PC-9 (cell line): Measurements from ENCODE around the gene MFAP2. TPM values are rescaled to one million over a fixed set of nuclear protein-coding genes. Genes with fewer than 3 reads are reported as not detected.

Experiments used
- BruUV-seq: library from RNA; stranded (reverse); fragments of 400-500 nt; replicated peaks from 2 replicates; lab custom pipeline; 2021; lab: Mats Ljungman, UMichigan
- CTCF ChIA-PET: fragments of 300-600 bp; sonication (Branson Sonifier 250); formaldehyde crosslinking; loops from one replicate; lab custom pipeline; 2022; ENCODE audit warnings: antibody characterized with exemption; lab: Charles Lee
- POLR2A ChIA-PET: fragments of 300-600 bp; sonication (Branson Sonifier 250); formaldehyde crosslinking; loops from one replicate; lab custom pipeline; 2022; ENCODE audit warnings: antibody characterized with exemption; ENCODE audit not compliant: unreplicated experiment; lab: Charles Lee
- DNase-seq, 2 experiments: peaks; one replicate each; pipeline versions ENCODE4 v3.0.0 to v3.0.0-alpha.2; 2015 to 2022; ENCODE audit warnings: mixed read lengths in 1 of 2
- H2AFZ ChIP-seq: fragments of 200-600 bp; sonication (generic); 2 replicates; pipeline ENCODE4 v1.8.1; 2017; ENCODE audit warnings: antibody characterized with exemption
- H3F3A ChIP-seq: fragments of 200-600 bp; sonication (generic); 2 replicates; pipeline ENCODE4 v1.8.1; 2017; ENCODE audit warnings: antibody characterized with exemption, mild to moderate bottlenecking, low read depth; ENCODE audit not compliant: insufficient read depth
- H3K27ac ChIP-seq: fragments of 200-600 bp; sonication (generic); 2 replicates; pipeline ENCODE4 v1.6.1; 2016; ENCODE audit warnings: mixed run types
- H3K27me3 ChIP-seq: fragments of 200-600 bp; sonication (generic); 2 replicates; pipeline ENCODE4 v1.6.1; 2016; ENCODE audit warnings: low read depth, mixed run types; ENCODE audit not compliant: insufficient read depth
- H3K36me3 ChIP-seq: fragments of 200-600 bp; sonication (generic); 2 replicates; pipeline ENCODE4 v1.6.1; 2016; ENCODE audit warnings: low read depth, mixed run types
- H3K4me1 ChIP-seq: fragments of 200-600 bp; sonication (generic); replicated peaks from 2 replicates; pipeline ENCODE4 v1.6.1; 2016; ENCODE audit warnings: mixed run types; ENCODE audit not compliant: insufficient read depth
- H3K4me2 ChIP-seq: fragments of 200-600 bp; sonication (generic); 2 replicates; pipeline ENCODE4 v1.6.1; 2017; ENCODE audit warnings: mixed run types
- H3K4me3 ChIP-seq: fragments of 200-600 bp; sonication (generic); 2 replicates; pipeline ENCODE4 v1.6.1; 2016; ENCODE audit warnings: mixed run types
- H3K79me2 ChIP-seq: fragments of 200-600 bp; sonication (generic); 2 replicates; pipeline ENCODE4 v1.6.1; 2017; ENCODE audit warnings: low read depth, mixed run types
- H3K9me2 ChIP-seq: fragments of 200-600 bp; sonication (generic); 2 replicates; pipeline ENCODE4 v1.8.1; 2017; ENCODE audit warnings: mild to moderate bottlenecking; ENCODE audit not compliant: insufficient read depth
- H3K9me3 ChIP-seq: fragments of 200-600 bp; sonication (generic); 2 replicates; pipeline ENCODE4 v1.8.1; 2016; ENCODE audit warnings: low read depth; ENCODE audit not compliant: insufficient read depth
- H4K20me1 ChIP-seq: fragments of 200-600 bp; sonication (generic); 2 replicates; pipeline ENCODE4 v1.8.1; 2017; ENCODE audit not compliant: insufficient read depth
- EZH2 ChIP-seq: fragments of 200-600 bp; sonication (generic); IDR thresholded peaks from 2 replicates; pipeline ENCODE4 v1.8.0; 2017; ENCODE audit warnings: antibody characterized with exemption, low read depth
- intact Hi-C: fragments of 100-400 bp; cut with micrococcal nuclease; formaldehyde crosslinking; loops from one replicate; pipeline ENCODE4 v1.10.0; 2022; ENCODE audit not compliant: unreplicated experiment
- total RNA-seq: library from RNA; stranded (reverse); gene quantifications from 2 replicates; pipeline ENCODE4 v1.2.3, GENCODE V29; 2021
- TF ChIP-seq, protein P1 (sequence below): fragments of 200-600 bp; sonication (generic); conservative IDR thresholded peaks from 2 replicates; pipeline ENCODE4 v1.6.1; 2017; ENCODE audit warnings: mixed run types, antibody characterized with exemption, mild to moderate bottlenecking, moderate library complexity

Gene MFAP2
- total RNA-seq, 1 experiment from 2014 or later = 6.3 TPM

DNA sequence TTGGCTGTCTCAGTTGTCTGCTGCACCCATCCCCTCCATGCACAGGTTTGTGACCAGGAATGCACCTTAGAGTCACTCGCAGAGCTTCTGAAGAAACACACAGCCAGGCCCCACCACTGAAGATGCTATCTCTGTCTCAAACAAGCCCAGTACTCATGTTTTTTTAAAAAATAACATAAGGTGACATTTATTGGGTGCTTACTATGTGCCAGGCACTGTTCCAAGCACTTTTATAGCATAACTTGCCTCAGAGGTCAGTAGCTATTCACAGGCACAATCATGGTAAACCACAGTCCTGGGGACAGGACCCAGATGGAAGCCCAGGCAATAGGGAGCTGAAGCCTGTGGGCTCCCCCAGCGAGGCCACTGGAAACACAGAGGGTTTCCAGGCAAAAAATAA lies 40.1 kb upstream of the MFAP2 start:
- Histone ChIP-seq H3K4me1 (no peaks in the 10 kb centered on the region), H3K4me3 (no peak overlapping the region), H3K27ac (no peak overlapping the region), H2AFZ (no peak overlapping the region), H3F3A (no peaks in the 10 kb centered on the region; the same call in 1 of the 2 replicates), H3K9me3 (no peaks in the 10 kb centered on the region), H4K20me1 (no peaks in the 10 kb centered on the region), H3K9me2 (no peaks in the 10 kb centered on the region), H3K36me3 (no peaks in the 10 kb centered on the region), H3K4me2 (no peak overlapping the region), H3K79me2 (no peaks in the 10 kb centered on the region), H3K27me3 (no peaks in the 10 kb centered on the region)
- no TSS peak for BruUV-seq
- no peak for DNase-seq
- ChIA-PET POLR2A (no interaction called here), CTCF (no interaction called here)
- intact Hi-C loops = no loop called here
- TF ChIP-seq EZH2 = no peak
- TF ChIP-seq, protein P1, sequence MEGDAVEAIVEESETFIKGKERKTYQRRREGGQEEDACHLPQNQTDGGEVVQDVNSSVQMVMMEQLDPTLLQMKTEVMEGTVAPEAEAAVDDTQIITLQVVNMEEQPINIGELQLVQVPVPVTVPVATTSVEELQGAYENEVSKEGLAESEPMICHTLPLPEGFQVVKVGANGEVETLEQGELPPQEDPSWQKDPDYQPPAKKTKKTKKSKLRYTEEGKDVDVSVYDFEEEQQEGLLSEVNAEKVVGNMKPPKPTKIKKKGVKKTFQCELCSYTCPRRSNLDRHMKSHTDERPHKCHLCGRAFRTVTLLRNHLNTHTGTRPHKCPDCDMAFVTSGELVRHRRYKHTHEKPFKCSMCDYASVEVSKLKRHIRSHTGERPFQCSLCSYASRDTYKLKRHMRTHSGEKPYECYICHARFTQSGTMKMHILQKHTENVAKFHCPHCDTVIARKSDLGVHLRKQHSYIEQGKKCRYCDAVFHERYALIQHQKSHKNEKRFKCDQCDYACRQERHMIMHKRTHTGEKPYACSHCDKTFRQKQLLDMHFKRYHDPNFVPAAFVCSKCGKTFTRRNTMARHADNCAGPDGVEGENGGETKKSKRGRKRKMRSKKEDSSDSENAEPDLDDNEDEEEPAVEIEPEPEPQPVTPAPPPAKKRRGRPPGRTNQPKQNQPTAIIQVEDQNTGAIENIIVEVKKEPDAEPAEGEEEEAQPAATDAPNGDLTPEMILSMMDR = no peak

DNA sequence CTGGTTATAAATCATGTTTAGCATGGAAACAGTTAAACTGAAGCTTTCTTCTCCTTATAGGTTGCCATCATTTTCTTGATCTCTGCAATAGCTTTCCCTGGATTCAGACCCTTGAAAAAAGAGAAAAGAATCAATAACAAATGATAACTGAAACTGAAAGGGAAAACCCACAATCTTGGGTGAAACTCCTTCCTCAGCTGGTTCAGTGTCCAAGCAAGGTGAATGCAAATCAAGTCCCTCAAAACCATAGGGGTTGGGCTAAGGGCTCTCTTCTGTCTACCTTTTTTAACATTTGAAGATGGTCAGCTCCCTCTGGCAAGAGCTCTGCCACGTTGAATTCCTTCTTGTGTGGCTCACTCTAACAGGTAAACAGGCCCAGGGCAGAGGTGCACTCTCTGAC lies 38.4 kb upstream of the MFAP2 start:
- TF ChIP-seq, protein P1 = no peak
- no peak for TF ChIP-seq EZH2
- no peak for DNase-seq
- CTCF ChIA-PET = no interaction called here

DNA sequence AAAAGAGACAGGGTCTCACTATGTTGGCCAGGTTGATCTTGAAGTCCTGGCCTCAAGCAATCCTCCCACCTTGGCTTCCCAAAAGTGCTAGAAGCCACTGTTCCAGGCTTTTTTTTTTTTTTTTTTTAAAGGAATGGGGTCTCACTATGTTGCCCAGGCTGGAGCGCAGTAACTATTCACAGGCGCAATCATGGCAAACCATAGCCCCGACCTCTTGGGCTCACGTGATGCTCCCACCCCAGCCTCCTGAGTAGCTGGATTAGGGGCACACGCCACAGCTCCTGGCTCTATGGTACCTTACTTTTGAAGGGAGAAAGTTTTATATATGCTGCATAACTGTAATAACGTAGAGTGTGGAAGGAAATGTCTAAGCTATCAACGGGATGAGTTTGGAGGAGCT lies 37.0 kb upstream of the MFAP2 start:
- no peaks in the 10 kb centered on the region for H4K20me1 ChIP-seq
- POLR2A ChIA-PET = no interaction called here
- no peaks in the 10 kb centered on the region for H3K79me2 ChIP-seq
- H3K9me2 ChIP-seq = no peaks in the 10 kb centered on the region
- no peak overlapping the region for H3K4me2 ChIP-seq
- no peaks in the 10 kb centered on the region for H3K9me3 ChIP-seq
- no peak for TF ChIP-seq EZH2
- TF ChIP-seq, protein P1 = no peak
- DNase-seq = no peak
- no TSS peak for BruUV-seq
- H3K4me1 ChIP-seq = no peaks in the 10 kb centered on the region
- no peak overlapping the region for H3K27ac ChIP-seq
- CTCF ChIA-PET = no interaction called here
- no peaks in the 10 kb centered on the region for H3K36me3 ChIP-seq
- no peak overlapping the region for H3K4me3 ChIP-seq
- no peaks in the 10 kb centered on the region for H3K27me3 ChIP-seq
- no peak overlapping the region for H2AFZ ChIP-seq
- no peaks in the 10 kb centered on the region; the same call in 1 of the 2 replicates for H3F3A ChIP-seq
- intact Hi-C loops = no loop called here

More for the DNA sequence above, 38.4 kb upstream of the MFAP2 start:
- Histone ChIP-seq H3K4me1 (no peaks in the 10 kb centered on the region), H2AFZ (no peak overlapping the region), H3K27ac (no peak overlapping the region), H3K4me3 (no peak overlapping the region), H3K4me2 (no peak overlapping the region), H3K79me2 (no peaks in the 10 kb centered on the region), H3K27me3 (no peaks in the 10 kb centered on the region), H3F3A (no peaks in the 10 kb centered on the region; the same call in 1 of the 2 replicates), H3K9me2 (no peaks in the 10 kb centered on the region), H3K36me3 (no peaks in the 10 kb centered on the region), H3K9me3 (no peaks in the 10 kb centered on the region), H4K20me1 (no peaks in the 10 kb centered on the region)
- intact Hi-C loops = no loop called here
- BruUV-seq = no TSS peak
- POLR2A ChIA-PET = no interaction called here
